Mesendoderm (in vitro differentiated cells): Measurements from ENCODE around the gene USB1.

Source experiments
- DNase-seq: peaks from one replicate; pipeline ENCODE4 v3.0.0; 2013
- H2AK5ac ChIP-seq: 2 replicates; pipeline ENCODE4 v1.6.1; 2013; ENCODE audit warnings: low read length, inconsistent platforms
- H2BK120ac ChIP-seq: 2 replicates; pipeline ENCODE4 v1.6.1; 2013; ENCODE audit warnings: low read depth, mild to moderate bottlenecking, low read length, moderate library complexity, mixed read lengths
- H2BK15ac ChIP-seq: replicated peaks from 2 replicates; pipeline ENCODE4 v1.6.1; 2013; ENCODE audit warnings: low read depth, mild to moderate bottlenecking, moderate library complexity
- H2BK5ac ChIP-seq: 2 replicates; pipeline ENCODE4 v1.6.1; 2013; ENCODE audit warnings: low read length, inconsistent platforms
- H3K18ac ChIP-seq: 2 replicates; pipeline ENCODE4 v1.6.1; 2013; ENCODE audit warnings: mild to moderate bottlenecking, low read length, mixed read lengths
- H3K23ac ChIP-seq: one replicate; pipeline ENCODE4 v1.6.1; 2013; ENCODE audit warnings: low read length
- H3K27ac ChIP-seq: 2 replicates; pipeline ENCODE4 v1.5.1; 2013; ENCODE audit warnings: low read depth, mild to moderate bottlenecking, inconsistent platforms, low read length, moderate library complexity
- H3K27me3 ChIP-seq: 2 replicates; pipeline ENCODE4 v1.6.1; 2013; ENCODE audit warnings: low read length, control low read depth, mild to moderate bottlenecking, inconsistent platforms; ENCODE audit not compliant: insufficient read depth, poor library complexity
- H3K36me3 ChIP-seq: 2 replicates; pipeline ENCODE4 v1.6.1; 2013; ENCODE audit warnings: low read length, inconsistent platforms; ENCODE audit not compliant: control insufficient read depth, insufficient read depth
- H3K4ac ChIP-seq: one replicate; pipeline ENCODE4 v1.6.1; 2013; ENCODE audit warnings: low read depth, mild to moderate bottlenecking, low read length, moderate library complexity
- H3K4me1 ChIP-seq: 2 replicates; pipeline ENCODE4 v1.6.1; 2013; ENCODE audit warnings: low read depth, low read length, inconsistent platforms; ENCODE audit not compliant: control insufficient read depth
- H3K4me2 ChIP-seq: 2 replicates; pipeline ENCODE4 v1.6.1; 2013; ENCODE audit warnings: low read length
- H3K4me3 ChIP-seq: 2 replicates; pipeline ENCODE4 v1.5.1; 2013; ENCODE audit warnings: mild to moderate bottlenecking, low read length
- H3K56ac ChIP-seq: one replicate; pipeline ENCODE4 v1.6.1; 2013; ENCODE audit warnings: low read length
- H3K79me1 ChIP-seq: 2 replicates; pipeline ENCODE4 v1.6.1; 2013; ENCODE audit warnings: low read length, inconsistent platforms
- H3K79me2 ChIP-seq: 2 replicates; pipeline ENCODE4 v1.6.1; 2013; ENCODE audit warnings: mild to moderate bottlenecking, low read length; ENCODE audit not compliant: control insufficient read depth, insufficient read depth
- H3K9ac ChIP-seq: 2 replicates; pipeline ENCODE4 v1.6.1; 2013; ENCODE audit warnings: low read length, inconsistent platforms
- H4K5ac ChIP-seq: one replicate; pipeline ENCODE4 v1.6.1; 2013; ENCODE audit warnings: low read length
- H4K8ac ChIP-seq: one replicate; pipeline ENCODE4 v1.6.1; 2013; ENCODE audit warnings: low read depth, mild to moderate bottlenecking, control low read depth, low read length, moderate library complexity
- WGBS: extraction: QIAGEN DNeasy Blood & Tissue Kit; methylation state at CpG from one replicate; pipeline ENCODE4 v1.1.7; 2013; ENCODE audit warnings: low lambda C conversion rate, missing lambda C conversion rate; ENCODE audit not compliant: insufficient coverage; ENCODE audit errors: extremely low coverage; 5-methylcytosine and 5-hydroxymethylcytosine counted together

Gene USB1

DNA sequence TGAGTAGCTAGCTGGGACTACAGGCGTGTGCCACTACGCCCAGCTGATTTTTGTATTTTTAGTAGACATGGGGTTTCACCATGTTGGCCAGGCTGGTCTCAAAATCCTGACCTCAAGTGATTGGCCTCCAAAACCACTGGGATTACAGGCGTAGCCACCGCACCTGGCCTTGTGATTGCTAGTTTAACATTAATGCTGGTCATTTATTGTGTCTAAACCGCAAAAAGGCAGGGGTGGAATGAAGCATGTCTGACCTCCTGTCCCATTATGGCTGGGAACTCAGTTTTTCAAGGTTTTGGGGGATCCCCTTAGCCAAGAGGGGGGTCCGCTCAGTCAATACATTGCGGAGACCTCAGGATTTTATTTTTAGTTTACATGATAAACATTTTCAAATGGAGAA is 19.6 kb upstream of the USB1 start:
- H3K23ac ChIP-seq = no peak overlapping the region
- no peak overlapping the region for H3K9ac ChIP-seq
- no CpG with 5 or more reads among the region's 7 CpGs for WGBS
- no peak overlapping the region for H4K5ac ChIP-seq
- no peak overlapping the region for H2AK5ac ChIP-seq
- H4K8ac ChIP-seq = no peak overlapping the region
- H3K36me3 ChIP-seq = no peaks in the 10 kb centered on the region
- no peak overlapping the region for H3K4me3 ChIP-seq
- no peak overlapping the region for H3K18ac ChIP-seq
- H3K27ac ChIP-seq = no peak overlapping the region
- no peak overlapping the region for H2BK5ac ChIP-seq
- H3K27me3 ChIP-seq = no peaks in the 10 kb centered on the region
- H3K56ac ChIP-seq = no peak overlapping the region
- no peaks in the 10 kb centered on the region for H3K79me2 ChIP-seq
- no peak overlapping the region for H3K4ac ChIP-seq
- no peak overlapping the region for H2BK120ac ChIP-seq
- no peaks in the 10 kb centered on the region for H3K79me1 ChIP-seq
- H3K4me2 ChIP-seq = no peak overlapping the region
- peaks cover 6% of the 10 kb centered on the region for H3K4me1 ChIP-seq
- no peak for DNase-seq
- H2BK15ac ChIP-seq = no peak overlapping the region

GRCh38 chr16:57982385-57982784 is 18.8 kb upstream of the USB1 start:
- no peak overlapping the region for H2BK5ac ChIP-seq
- H2AK5ac ChIP-seq = no peak overlapping the region
- H3K23ac ChIP-seq = no peak overlapping the region
- no peak overlapping the region for H3K18ac ChIP-seq
- no peak overlapping the region for H3K4me2 ChIP-seq
- peaks cover 6% of the 10 kb centered on the region for H3K4me1 ChIP-seq
- no peak overlapping the region for H4K8ac ChIP-seq
- no peak overlapping the region for H3K27ac ChIP-seq
- no peak overlapping the region for H3K9ac ChIP-seq
- no peak overlapping the region for H3K4me3 ChIP-seq
- H2BK15ac ChIP-seq = no peak overlapping the region
- H3K79me2 ChIP-seq = no peaks in the 10 kb centered on the region
- no peak overlapping the region for H2BK120ac ChIP-seq
- H3K36me3 ChIP-seq = no peaks in the 10 kb centered on the region
- no peak overlapping the region for H3K4ac ChIP-seq
- H3K56ac ChIP-seq = no peak overlapping the region
- WGBS = no CpG with 5 or more reads among the region's 5 CpGs
- no peaks in the 10 kb centered on the region for H3K79me1 ChIP-seq
- H3K27me3 ChIP-seq = no peaks in the 10 kb centered on the region
- DNase-seq = no peak
- H4K5ac ChIP-seq = no peak overlapping the region

DNA sequence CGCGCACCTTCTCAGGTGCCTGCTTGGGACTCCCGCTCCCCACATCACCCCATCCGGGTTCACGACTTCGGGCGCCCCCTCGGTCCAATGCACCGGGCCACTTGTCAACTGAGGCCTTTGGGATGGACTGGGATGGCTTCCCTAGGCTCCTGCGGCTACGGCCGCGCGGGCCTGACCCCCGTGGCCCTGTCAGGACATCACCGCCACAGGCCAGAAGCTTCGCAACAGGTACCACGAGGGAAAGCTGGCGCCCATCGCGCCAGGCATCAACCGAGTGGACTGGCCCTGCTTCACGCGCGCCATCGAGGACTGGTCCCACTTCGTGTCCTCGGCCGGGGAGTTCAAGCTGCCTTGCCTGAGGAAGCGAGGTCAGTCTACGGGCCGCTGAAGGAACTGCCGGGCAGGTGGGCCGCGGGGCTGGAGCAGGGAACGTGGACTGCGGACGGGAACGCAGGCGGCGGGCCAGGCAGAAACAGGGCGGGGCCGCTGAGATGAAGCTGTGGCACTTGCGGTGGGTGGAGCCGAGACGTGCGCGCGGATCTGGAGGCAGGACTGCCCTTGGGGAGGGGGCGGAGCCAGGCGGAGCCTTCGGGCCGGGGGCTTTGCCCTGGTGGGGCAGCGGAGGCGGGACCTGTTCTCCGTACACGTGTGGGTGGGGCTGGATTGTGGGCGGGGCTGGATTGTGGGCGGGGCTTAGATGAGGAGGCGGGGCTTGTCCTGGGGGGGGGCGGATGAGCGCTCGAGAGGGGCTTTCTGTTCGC is 16.6 kb upstream of the USB1 start:
- Histone ChIP-seq H3K27me3 (no peaks in the 10 kb centered on the region), H3K4me1 (peaks cover 6% of the 10 kb centered on the region), H3K36me3 (no peaks in the 10 kb centered on the region), H2BK5ac (no peak overlapping the region), H2AK5ac (no peak overlapping the region), H4K5ac (no peak overlapping the region), H3K27ac (no peak overlapping the region), H2BK15ac (no peak overlapping the region), H3K23ac (peak overlapping the region; percentile 97), H3K9ac (peak overlapping the region; percentile 78), H3K18ac (no peak overlapping the region), H3K4me3 (peak overlapping the region; percentile 61), H3K56ac (peak overlapping the region; percentile 91), H3K4me2 (peak overlapping the region; percentile 94), H3K79me1 (no peaks in the 10 kb centered on the region), H4K8ac (no peak overlapping the region), H3K4ac (no peak overlapping the region), H2BK120ac (no peak overlapping the region), H3K79me2 (no peaks in the 10 kb centered on the region)
- WGBS = no CpG with 5 or more reads among the region's 64 CpGs
- peak; percentile 97 for DNase-seq

GRCh38 chr16:57985204-57986181 is 15.7 kb upstream of the USB1 start:
- Histone ChIP-seq H2BK5ac (no peak overlapping the region), H2BK120ac (no peak overlapping the region), H3K79me2 (no peaks in the 10 kb centered on the region), H3K27ac (no peak overlapping the region), H3K4ac (no peak overlapping the region), H2BK15ac (no peak overlapping the region), H3K23ac (no peak overlapping the region), H3K36me3 (no peaks in the 10 kb centered on the region), H4K8ac (no peak overlapping the region), H3K56ac (peak overlapping the region; percentile 87), H3K4me2 (peak overlapping the region; percentile 52), H3K9ac (peak overlapping the region; percentile 67), H3K27me3 (no peaks in the 10 kb centered on the region), H3K18ac (peak overlapping the region; percentile 16), H2AK5ac (no peak overlapping the region), H3K4me3 (peak overlapping the region; percentile 61), H3K4me1 (peaks cover 6% of the 10 kb centered on the region), H4K5ac (no peak overlapping the region), H3K79me1 (no peaks in the 10 kb centered on the region)
- peak; percentile 30 for DNase-seq
- WGBS = no CpG with 5 or more reads among the region's 62 CpGs

- Histone ChIP-seq H3K4me2 (peak overlapping the region; percentile 52), H2BK15ac (no peak overlapping the region), H3K4me1 (peaks cover 6% of the 10 kb centered on the region), H3K79me1 (no peaks in the 10 kb centered on the region), H4K5ac (no peak overlapping the region), H2BK5ac (no peak overlapping the region), H2AK5ac (no peak overlapping the region), H3K23ac (no peak overlapping the region), H3K27ac (no peak overlapping the region), H3K36me3 (no peaks in the 10 kb centered on the region), H3K4me3 (no peak overlapping the region), H2BK120ac (no peak overlapping the region), H3K27me3 (no peaks in the 10 kb centered on the region), H3K56ac (no peak overlapping the region), H3K9ac (no peak overlapping the region), H4K8ac (no peak overlapping the region), H3K4ac (no peak overlapping the region), H3K79me2 (no peaks in the 10 kb centered on the region), H3K18ac (no peak overlapping the region)
- no CpG with 5 or more reads among the region's 9 CpGs for WGBS
- DNase-seq = no peak
Observed at GRCh38 chr16:57986196-57986595, 15.0 kb upstream of the USB1 start.
